ENCODE measurements around the gene NKAPL.
A peak's percentile ranks its signal among the peaks of the same experiment; 100 is the strongest.

Gene NKAPL

GRCh38 chr6:28250747-28251146 lies 8.3 kb upstream of the NKAPL start:
- H3K36me3 ChIP-seq (ENCODE audit: control insufficient read depth in 2 of 2, insufficient read depth in 2 of 2, low read length in 2 of 2), result peaks cover 9 to 16% of the 10 kb centered on the region in 2 donors
- H3K4me3 ChIP-seq (ENCODE audit: low read length in 2 of 2), result peak overlapping the region; percentile 40 to 98
- H3K4me1 ChIP-seq (ENCODE audit: control insufficient read depth, insufficient read depth, low read length), result peaks cover 22% of the 10 kb centered on the region
- H3K9me3 ChIP-seq (ENCODE audit: control insufficient read depth in 2 of 2, low read length in 2 of 2), result no peaks in the 10 kb centered on the region
- no peak overlapping the region for H3K9ac ChIP-seq (ENCODE audit: low read length in 2 of 2)
- no peaks in the 10 kb centered on the region for H3K27me3 ChIP-seq (ENCODE audit: control insufficient read depth in 1 of 2, insufficient read depth in 2 of 2, low read length in 2 of 2)
- no peak overlapping the region for H3K27ac ChIP-seq (ENCODE audit: low read length)

GRCh38 chr6:28251661-28252008 lies 7.5 kb upstream of the NKAPL start:
- Histone ChIP-seq H3K9ac (ENCODE audit: low read length in 2 of 2) (peak overlapping the region; percentile 84 to 90), H3K4me3 (ENCODE audit: low read length in 2 of 2) (peak overlapping the region; percentile 93 to 98), H3K27me3 (ENCODE audit: control insufficient read depth in 1 of 2, insufficient read depth in 2 of 2, low read length in 2 of 2) (no peaks in the 10 kb centered on the region), H3K4me1 (ENCODE audit: control insufficient read depth, insufficient read depth, low read length) (peaks cover 22% of the 10 kb centered on the region), H3K9me3 (ENCODE audit: control insufficient read depth in 2 of 2, low read length in 2 of 2) (no peaks in the 10 kb centered on the region), H3K36me3 (ENCODE audit: control insufficient read depth in 2 of 2, insufficient read depth in 2 of 2, low read length in 2 of 2) (peaks cover 0 to 8% of the 10 kb centered on the region in 2 donors), H3K27ac (ENCODE audit: low read length) (no peak overlapping the region)

GRCh38 chr6:28252009-28252975 lies 6.8 kb upstream of the NKAPL start, which contains the start of gene ZKSCAN4:
TSS of gene ZKSCAN4 (minus strand) at chr6:28252269. CDS start at chr6:28251980, 289 bp downstream.
- Histone ChIP-seq H3K36me3 (ENCODE audit: control insufficient read depth in 2 of 2, insufficient read depth in 2 of 2, low read length in 2 of 2) (peaks cover 0 to 5% of the 10 kb centered on the region in 2 donors), H3K4me3 (ENCODE audit: low read length in 2 of 2) (peak within 1 kb of the TSS; percentile 93 to 98), H3K9me3 (ENCODE audit: control insufficient read depth in 2 of 2, low read length in 2 of 2) (no peaks in the 10 kb centered on the region), H3K27me3 (ENCODE audit: control insufficient read depth in 1 of 2, insufficient read depth in 2 of 2, low read length in 2 of 2) (no peaks in the 10 kb centered on the region), H3K27ac (ENCODE audit: low read length) (no peak within 1 kb of the TSS), H3K4me1 (ENCODE audit: control insufficient read depth, insufficient read depth, low read length) (peaks cover 22% of the 10 kb centered on the region), H3K9ac (ENCODE audit: low read length in 2 of 2) (peak within 1 kb of the TSS; percentile 84 to 90)

- peaks cover 0 to 5% of the 10 kb centered on the region in 2 donors for H3K9me3 ChIP-seq (ENCODE audit: control insufficient read depth in 2 of 2, low read length in 2 of 2)
- no peaks in the 10 kb centered on the region for H3K27me3 ChIP-seq (ENCODE audit: control insufficient read depth in 1 of 2, insufficient read depth in 2 of 2, low read length in 2 of 2)
- no peaks in the 10 kb centered on the region for H3K36me3 ChIP-seq (ENCODE audit: control insufficient read depth in 2 of 2, insufficient read depth in 2 of 2, low read length in 2 of 2)
- H3K27ac ChIP-seq (ENCODE audit: low read length), result no peak overlapping the region
- peaks cover 22% of the 10 kb centered on the region for H3K4me1 ChIP-seq (ENCODE audit: control insufficient read depth, insufficient read depth, low read length)
- no peak overlapping the region for H3K4me3 ChIP-seq (ENCODE audit: low read length in 2 of 2)
- no peak overlapping the region for H3K9ac ChIP-seq (ENCODE audit: low read length in 2 of 2)
Measured at GRCh38 chr6:28254121-28254519, 5.0 kb upstream of the NKAPL start.

- no peak overlapping the region for H3K4me3 ChIP-seq (ENCODE audit: low read length in 2 of 2)
- peaks cover 11% of the 10 kb centered on the region for H3K4me1 ChIP-seq (ENCODE audit: control insufficient read depth, insufficient read depth, low read length)
- H3K9me3 ChIP-seq (ENCODE audit: control insufficient read depth in 2 of 2, low read length in 2 of 2), result peaks cover 3 to 11% of the 10 kb centered on the region in 2 donors
- H3K9ac ChIP-seq (ENCODE audit: low read length in 2 of 2), result no peak overlapping the region
- H3K27ac ChIP-seq (ENCODE audit: low read length), result no peak overlapping the region
- no peaks in the 10 kb centered on the region for H3K27me3 ChIP-seq (ENCODE audit: control insufficient read depth in 1 of 2, insufficient read depth in 2 of 2, low read length in 2 of 2)
- no peaks in the 10 kb centered on the region for H3K36me3 ChIP-seq (ENCODE audit: control insufficient read depth in 2 of 2, insufficient read depth in 2 of 2, low read length in 2 of 2)
Measured at GRCh38 chr6:28257042-28257441, 2.1 kb upstream of the NKAPL start.

GRCh38 chr6:28263922-28264321 lies 4.8 kb downstream of the NKAPL start:
- Histone ChIP-seq H3K4me3 (ENCODE audit: low read length in 2 of 2) (no peak overlapping the region), H3K36me3 (ENCODE audit: control insufficient read depth in 2 of 2, insufficient read depth in 2 of 2, low read length in 2 of 2) (no peaks in the 10 kb centered on the region), H3K27me3 (ENCODE audit: control insufficient read depth in 1 of 2, insufficient read depth in 2 of 2, low read length in 2 of 2) (no peaks in the 10 kb centered on the region), H3K4me1 (ENCODE audit: control insufficient read depth, insufficient read depth, low read length) (peaks cover 6% of the 10 kb centered on the region), H3K9me3 (ENCODE audit: control insufficient read depth in 2 of 2, low read length in 2 of 2) (peaks cover 3 to 6% of the 10 kb centered on the region in 2 donors), H3K27ac (ENCODE audit: low read length) (no peak overlapping the region), H3K9ac (ENCODE audit: low read length in 2 of 2) (no peak overlapping the region)

GRCh38 chr6:28264834-28265401 lies 5.8 kb downstream of the NKAPL start:
- no peaks in the 10 kb centered on the region for H3K9me3 ChIP-seq (ENCODE audit: control insufficient read depth in 2 of 2, low read length in 2 of 2)
- no peak overlapping the region for H3K27ac ChIP-seq (ENCODE audit: low read length)
- H3K4me3 ChIP-seq (ENCODE audit: low read length in 2 of 2), result no peak overlapping the region
- no peaks in the 10 kb centered on the region for H3K36me3 ChIP-seq (ENCODE audit: control insufficient read depth in 2 of 2, insufficient read depth in 2 of 2, low read length in 2 of 2)
- no peaks in the 10 kb centered on the region for H3K27me3 ChIP-seq (ENCODE audit: control insufficient read depth in 1 of 2, insufficient read depth in 2 of 2, low read length in 2 of 2)
- H3K9ac ChIP-seq (ENCODE audit: low read length in 2 of 2), result no peak overlapping the region
- peaks cover 3% of the 10 kb centered on the region for H3K4me1 ChIP-seq (ENCODE audit: control insufficient read depth, insufficient read depth, low read length)

- Histone ChIP-seq H3K9ac (ENCODE audit: low read length in 2 of 2) (peak overlapping the region; percentile 89 to 90), H3K36me3 (ENCODE audit: control insufficient read depth in 2 of 2, insufficient read depth in 2 of 2, low read length in 2 of 2) (peaks cover 0 to 2% of the 10 kb centered on the region in 2 donors), H3K4me1 (ENCODE audit: control insufficient read depth, insufficient read depth, low read length) (peaks cover 3% of the 10 kb centered on the region), H3K27ac (ENCODE audit: low read length) (peak overlapping the region; percentile 81), H3K27me3 (ENCODE audit: control insufficient read depth in 1 of 2, insufficient read depth in 2 of 2, low read length in 2 of 2) (no peaks in the 10 kb centered on the region), H3K9me3 (ENCODE audit: control insufficient read depth in 2 of 2, low read length in 2 of 2) (no peaks in the 10 kb centered on the region), H3K4me3 (ENCODE audit: low read length in 2 of 2) (peak overlapping the region; percentile 73 to 91)
Measured at GRCh38 chr6:28266563-28266961, 7.5 kb downstream of the NKAPL start.

GRCh38 chr6:28266962-28267694 lies 8.0 kb downstream of the NKAPL start, which contains the start of gene ZSCAN26:
TSS of gene ZSCAN26 (plus strand) at chr6:28267143. CDS start at chr6:28271920, 4,777 bp downstream.
- Histone ChIP-seq H3K27ac (ENCODE audit: low read length) (peak within 1 kb of the TSS; percentile 81), H3K4me1 (ENCODE audit: control insufficient read depth, insufficient read depth, low read length) (peaks cover 3% of the 10 kb centered on the region), H3K36me3 (ENCODE audit: control insufficient read depth in 2 of 2, insufficient read depth in 2 of 2, low read length in 2 of 2) (peaks cover 4 to 7% of the 10 kb centered on the region in 2 donors), H3K9me3 (ENCODE audit: control insufficient read depth in 2 of 2, low read length in 2 of 2) (no peaks in the 10 kb centered on the region), H3K27me3 (ENCODE audit: control insufficient read depth in 1 of 2, insufficient read depth in 2 of 2, low read length in 2 of 2) (no peaks in the 10 kb centered on the region), H3K4me3 (ENCODE audit: low read length in 2 of 2) (peak within 1 kb of the TSS; percentile 73 to 91), H3K9ac (ENCODE audit: low read length in 2 of 2) (peak within 1 kb of the TSS; percentile 89 to 90)

GRCh38 chr6:28267695-28268059 lies 8.6 kb downstream of the NKAPL start:
- peak overlapping the region; percentile 73 to 91 for H3K4me3 ChIP-seq (ENCODE audit: low read length in 2 of 2)
- H3K27ac ChIP-seq (ENCODE audit: low read length), result peak overlapping the region; percentile 81
- H3K27me3 ChIP-seq (ENCODE audit: control insufficient read depth in 1 of 2, insufficient read depth in 2 of 2, low read length in 2 of 2), result no peaks in the 10 kb centered on the region
- peak overlapping the region; percentile 89 to 90 for H3K9ac ChIP-seq (ENCODE audit: low read length in 2 of 2)
- H3K36me3 ChIP-seq (ENCODE audit: control insufficient read depth in 2 of 2, insufficient read depth in 2 of 2, low read length in 2 of 2), result peaks cover 10 to 11% of the 10 kb centered on the region in 2 donors
- peaks cover 3% of the 10 kb centered on the region for H3K4me1 ChIP-seq (ENCODE audit: control insufficient read depth, insufficient read depth, low read length)
- H3K9me3 ChIP-seq (ENCODE audit: control insufficient read depth in 2 of 2, low read length in 2 of 2), result no peaks in the 10 kb centered on the region
